ENCODE results near the gene HLA-G.
A peak's percentile ranks its signal among the peaks of the same experiment; 100 is the strongest.

The HLA-G gene

GRCh38 chr6:29818892-29819291 is 8.7 kb upstream of the HLA-G start:
- no peak for DNase-seq

- DNase-seq = no peak
Observed at GRCh38 chr6:29824144-29824543, 3.5 kb upstream of the HLA-G start.

GRCh38 chr6:29825848-29826247 is 1.8 kb upstream of the HLA-G start:
- DNase-seq = no peak

GRCh38 chr6:29826271-29826670 is 1.4 kb upstream of the HLA-G start:
- DNase-seq = no peak

GRCh38 chr6:29828471-29828797 is 809 bp downstream of the HLA-G start:
- no peak for DNase-seq

- DNase-seq = no peak
Observed at GRCh38 chr6:29829766-29830165, 2.1 kb downstream of the HLA-G start.

GRCh38 chr6:29830409-29830808 is 2.8 kb downstream of the HLA-G start:
- DNase-seq = no peak

GRCh38 chr6:29831776-29832175 is 4.2 kb downstream of the HLA-G start:
- DNase-seq = no peak

GRCh38 chr6:29834564-29835436 is 7.2 kb downstream of the HLA-G start:
- DNase-seq = no peak

GRCh38 chr6:29839917-29840316 is 12.3 kb downstream of the HLA-G start:
- no peak for DNase-seq

- DNase-seq = no peak
Observed at GRCh38 chr6:29841030-29841429, 13.4 kb downstream of the HLA-G start.

- no peak for DNase-seq
Observed at GRCh38 chr6:29845405-29846006, 17.9 kb downstream of the HLA-G start.

GRCh38 chr6:29847871-29848630 is 20.4 kb downstream of the HLA-G start:
- peak; percentile 4 for DNase-seq

GRCh38 chr6:29850011-29850553 is 22.5 kb downstream of the HLA-G start:
- DNase-seq = no peak

- no peak for DNase-seq
Observed at GRCh38 chr6:29851190-29851589, 23.6 kb downstream of the HLA-G start.

GRCh38 chr6:29853245-29853644 is 25.6 kb downstream of the HLA-G start:
- no peak for DNase-seq

GRCh38 chr6:29858006-29858405 is 30.4 kb downstream of the HLA-G start:
- DNase-seq = no peak

GRCh38 chr6:29861521-29862255 is 34.1 kb downstream of the HLA-G start:
- no peak for DNase-seq

- DNase-seq = no peak
Observed at GRCh38 chr6:29864037-29864810, 36.6 kb downstream of the HLA-G start.

- DNase-seq = no peak
Observed at GRCh38 chr6:29865631-29866030, 38.0 kb downstream of the HLA-G start.

- no peak for DNase-seq
Observed at GRCh38 chr6:29870104-29870503, 42.5 kb downstream of the HLA-G start.

- no peak for DNase-seq
Observed at GRCh38 chr6:29872791-29873190, 45.2 kb downstream of the HLA-G start.

Data from NCI-H2171 (cell line).